Heart right ventricle (tissue), 16 donors: ENCODE results near the gene KIAA1328. TPM values are rescaled to one million over a fixed set of nuclear protein-coding genes. Genes with fewer than 3 reads are reported as not detected.

Experiments
- ATAC-seq, 8 donors: fragments of 200-7000 bp; cut with Tn5 transposase; one replicate each; pipeline ENCODE4 v1.9.1; 2020; ENCODE audit warnings: mild to moderate bottlenecking in 8 of 8, moderate library complexity in 8 of 8, moderate number of reproducible peaks in 1 of 8
- DNase-seq, 2 donors: peaks; one replicate each; pipeline ENCODE4 v3.0.0-alpha.2; 2020
- H3K27ac ChIP-seq, 10 donors: fragments of 200-600 bp; sonication (generic) in 2 of 10; one replicate each; pipeline versions ENCODE4 v1.5.0 to v1.8.0; 2020 to 2022; ENCODE audit warnings: mild to moderate bottlenecking in 3 of 10
- H3K27me3 ChIP-seq, 7 donors: fragments of 200-600 bp; one replicate each; pipeline ENCODE4 v1.8.0; 2021 to 2022; ENCODE audit warnings: mild to moderate bottlenecking in 2 of 7
- H3K36me3 ChIP-seq, 9 donors: fragments of 200-600 bp; sonication (generic) in 1 of 9; one replicate each; pipeline versions ENCODE4 v1.5.0 to v1.8.0; 2020 to 2022; ENCODE audit warnings: mild to moderate bottlenecking in 2 of 9
- H3K4me1 ChIP-seq, 9 donors: fragments of 200-600 bp; sonication (generic) in 1 of 9; one replicate each; pipeline versions ENCODE4 v1.5.0 to v1.8.0; 2020 to 2022; ENCODE audit warnings: mild to moderate bottlenecking in 4 of 9
- H3K4me3 ChIP-seq, 10 donors: fragments of 200-600 bp; sonication (generic) in 2 of 10; one replicate each; pipeline versions ENCODE4 v1.5.0 to v1.8.0; 2020 to 2022; ENCODE audit warnings: mild to moderate bottlenecking in 7 of 10, moderate library complexity in 2 of 10
- H3K9me3 ChIP-seq, 11 donors: fragments of 200-600 bp in 10 of 11; sonication (generic) in 2 of 11; one replicate each; pipeline versions ENCODE4 v1.5.0 to v1.8.0; 2013 to 2022; ENCODE audit warnings: mild to moderate bottlenecking in 2 of 11, control low read depth in 1 of 11, moderate library complexity in 1 of 11
- CTCF ChIP-seq, 9 donors: fragments of 200-600 bp; sonication (generic) in 2 of 9; IDR thresholded peaks; one replicate each; pipeline versions ENCODE4 v1.5.0 to v1.8.0; 2021 to 2022; ENCODE audit warnings: antibody characterized with exemption in 9 of 9, mild to moderate bottlenecking in 5 of 9, moderate library complexity in 1 of 9
- WGBS, 2 donors: extraction: QIAGEN DNeasy Blood & Tissue Kit; methylation state at CpG; one replicate each; pipeline ENCODE4 v1.1.7; 2013; ENCODE audit warnings: inconsistent platforms in 1 of 2; 5-methylcytosine and 5-hydroxymethylcytosine counted together
- intact Hi-C, 10 donors: fragments of 100-400 bp; cut with DNase I; formaldehyde crosslinking; loops; one replicate each; pipeline versions ENCODE4 v1.11.1 to v1.14.2; 2022
- polyA plus RNA-seq, 2 donors: library from polyadenylated mRNA; stranded (reverse); fragments of 200-250 nt; gene quantifications; one replicate each; pipeline ENCODE4 v1.2.3, GENCODE V29; 2013
- total RNA-seq, 10 donors: library from RNA; stranded (reverse); fragmentation: NEBNext Ultra II Directional in 3 of 10; extraction: Animal tissue kit (Norgen Biotek cat#: 25700) in 3 of 10; gene quantifications; one replicate each; pipeline versions ENCODE4 v1.2.1 to v1.2.4, GENCODE V29; 2021 to 2023
- donor health status: Arrhythmogenic right ventricular cardiomyopathy.
- donor health status: ischemic (EF 13 %, LVEDD 7.1; RV severe dilation, severe dysfunction).
- donor health status: healthy with polysubstance abuse.
- donor health status: DM: no; HTN: yes; CAD: no.
- donor health status: DM: no; HTN: no; CAD: no.
- donor health status: ischemic (EF 25% LVEDD 6.9; RV normal size, moderate dysfunction).
- donor health status: ischemic (EF 25% LVEDD 5.7; RV mildly dilated, moderate dysfunction).
- donor health status: healthy.
- donor health status: DM: yes; HTN: yes; CAD: no.
- donor health status: Ischemic cardiomyopathy.
- donor health status: ischemic (EF 35%, LVEDD 5.7; RV mildly dilated, moderate dysfunction).
- donor health status: nonischemic (EF 11% LVEDD 7.7; RV severe dilation, severe dysfunction).
- donor health status: DM: yes; HTN: yes; CAD: no.
- donor health status: PGD.
- donor health status: ischemic (EF 29% LVEDD 5.4; RV normal size, mild dysfunction).
- donor health status: nonischemic (EF 23%, LVEDD 6.1; RV moderate dilation, normal function).

The KIAA1328 gene
- total and polyA plus RNA-seq, 12 donors = 1.9 to 6.3 (median 5.1) TPM

GRCh38 chr18:37259711-37260110, 430.8 kb downstream of the KIAA1328 start:
- intact Hi-C loops = no loop called here
- Histone ChIP-seq H3K27me3 (peaks cover 0 to 75% (median 43%) of the 10 kb centered on the region in 7 donors), H3K4me3 (no peak overlapping the region), H3K9me3 (no peaks in the 10 kb centered on the region), H3K4me1 (peaks cover 0 to under 1% (median 0%) of the 10 kb centered on the region in 9 donors), H3K36me3 (no peaks in the 10 kb centered on the region), H3K27ac (no peak overlapping the region)
- no peak for TF ChIP-seq CTCF (IDR thresholded peaks at IDR 0.05)
- DNase-seq (no peak), ATAC-seq (no peak)
- 75 to 76% methylated on average over 5 of the region's 5 CpGs for WGBS, 2 donors

DNA sequence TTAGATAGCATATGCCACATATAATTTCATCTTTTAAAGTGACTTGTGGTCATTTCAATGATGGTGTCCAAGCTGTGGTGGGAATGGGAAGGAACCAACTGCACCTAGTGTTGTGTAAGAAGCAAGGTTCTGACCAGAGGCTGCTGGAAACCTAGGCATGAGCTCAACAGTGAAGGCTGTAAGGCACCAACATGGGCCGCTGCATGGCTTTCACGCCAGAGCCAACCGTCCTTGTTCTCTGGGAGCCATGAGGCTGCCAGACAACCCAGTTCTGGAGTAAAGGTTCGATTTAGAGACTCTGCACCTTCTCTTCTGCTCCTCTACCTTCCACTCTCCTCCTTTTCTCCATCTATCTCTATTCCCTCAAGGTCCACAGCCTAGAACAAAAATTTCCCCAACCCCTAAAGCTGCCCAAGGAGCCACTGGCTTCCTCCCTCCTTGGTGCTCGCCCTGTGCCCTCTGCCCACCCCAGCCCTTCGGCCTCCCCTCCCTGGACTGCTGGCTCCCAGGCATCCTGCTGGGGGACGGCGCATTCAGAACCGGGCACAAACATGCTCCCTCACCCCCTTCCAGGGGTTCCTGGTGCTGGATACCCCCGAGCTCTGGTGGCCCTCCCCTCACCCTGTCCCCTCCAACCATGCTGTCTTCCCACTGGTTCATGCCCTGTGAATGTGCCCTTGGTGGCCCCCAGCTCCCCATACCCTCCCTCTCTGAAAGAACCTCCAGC, 431.6 kb downstream of the KIAA1328 start:
- H3K4me1 ChIP-seq = no peaks in the 10 kb centered on the region
- WGBS, 2 donors = 75 to 87% methylated on average over 10 of the region's 10 CpGs
- peaks cover 0 to 69% (median 39%) of the 10 kb centered on the region in 7 donors for H3K27me3 ChIP-seq
- no peaks in the 10 kb centered on the region for H3K9me3 ChIP-seq
- no peaks in the 10 kb centered on the region for H3K36me3 ChIP-seq
- intact Hi-C loops = no loop called here
- DNase-seq (no peak), ATAC-seq (no peak)
- no peak for TF ChIP-seq CTCF (IDR thresholded peaks at IDR 0.05)
- H3K4me3 ChIP-seq = no peak overlapping the region
- H3K27ac ChIP-seq = no peak overlapping the region

GRCh38 chr18:37261246-37261840, 432.4 kb downstream of the KIAA1328 start:
- Histone ChIP-seq H3K36me3 (no peaks in the 10 kb centered on the region), H3K27ac (no peak overlapping the region), H3K4me1 (no peaks in the 10 kb centered on the region), H3K4me3 (no peak overlapping the region), H3K9me3 (no peaks in the 10 kb centered on the region), H3K27me3 (peaks cover 0 to 62% (median 37%) of the 10 kb centered on the region in 7 donors)
- DNase-seq = no peak
- no peak for ATAC-seq
- no peak for TF ChIP-seq CTCF (IDR thresholded peaks at IDR 0.05)
- intact Hi-C loops = no loop called here
- WGBS, 2 donors = 85% methylated on average over 11 of the region's 11 CpGs

- ATAC-seq (no peak), DNase-seq (no peak)
- intact Hi-C loops = no loop called here
- Histone ChIP-seq H3K27me3 (peaks cover 0 to 59% (median 36%) of the 10 kb centered on the region in 7 donors), H3K4me3 (no peak overlapping the region), H3K36me3 (no peaks in the 10 kb centered on the region), H3K27ac (no peak overlapping the region), H3K4me1 (no peaks in the 10 kb centered on the region), H3K9me3 (no peaks in the 10 kb centered on the region)
- TF ChIP-seq CTCF (IDR thresholded peaks at IDR 0.05) = no peak
- 88 to 89% methylated on average over 8 of the region's 8 CpGs for WGBS, 2 donors
These were observed 433.1 kb downstream of the KIAA1328 start for GRCh38 chr18:37261988-37262387.
